Measurements from ENCODE around the gene GTF3C5. TPM values are rescaled to one million over a fixed set of nuclear protein-coding genes. Genes with fewer than 3 reads are reported as not detected.

GTF3C5 gene
- total and polyA plus RNA-seq, 9 of the 15 experiments (the other 6 are each of a cell fraction or from before 2014, with no cell fraction given), result 3.8 to 118 (median 83.7) TPM

GRCh38 chr9:132985071-132985350 lies 45.8 kb upstream of the GTF3C5 start:
- ChIA-PET CTCF (ENCODE audit: low intra/inter-chr PET ratio) (no interaction called here), POLR2A (interaction anchor here (0.6 to 2.2 kb wide), 4 partner anchors 9 to 37 kb away, joined by 3 to 12 read pairs (median 6); no protein-coding TSS in a partner anchor)
- Histone ChIP-seq H3K4me2 (ENCODE audit: insufficient read depth, low read length) (peak overlapping the region; percentile 65), H3K36me3 (ENCODE audit: control insufficient read depth, insufficient read depth, low read length) (peaks cover 60% of the 10 kb centered on the region), H3K9ac (ENCODE audit: insufficient read depth in 1 of 2, low read depth in 2 of 2, low read length in 2 of 2) (peak overlapping the region; percentile 20 to 41), H4K20me1 (replicated peaks; ENCODE audit: control insufficient read depth, insufficient read depth, low read length) (no peaks in the 10 kb centered on the region), H3K79me2 (ENCODE audit: control insufficient read depth, insufficient read depth, low read length) (peaks cover 71% of the 10 kb centered on the region), H3K9me3 (replicated peaks; ENCODE audit: control insufficient read depth, insufficient read depth, low read depth, low read length) (no peaks in the 10 kb centered on the region), H2AFZ (ENCODE audit: low read depth, low read length) (no peak overlapping the region), H3K27me3 (ENCODE audit: control insufficient read depth in 2 of 2, insufficient read depth in 2 of 2, low read length in 2 of 2) (no peaks in the 10 kb centered on the region), H3K27ac (ENCODE audit: extremely low read depth, low read depth, low read length) (peak overlapping the region; percentile 44; the same call in 2 of the 3 replicates), H3K4me3 (no peak overlapping the region), H3K4me1 (replicated peaks in 1 of 2; ENCODE audit: control insufficient read depth in 2 of 2, insufficient read depth in 2 of 2, low read length in 2 of 2) (peaks cover 43 to 78% of the 10 kb centered on the region in 2 experiments), H3K9me1 (ENCODE audit: control insufficient read depth, insufficient read depth, low read length) (peaks cover 4% of the 10 kb centered on the region)
- intact Hi-C loops (cut with micrococcal nuclease), result loop anchor here (2.0 kb wide), 1 partner anchor 20 kb away; no protein-coding TSS in a partner anchor
- no peak for TF ChIP-seq EP300 (IDR thresholded peaks at IDR 0.05; ENCODE audit: low read length)
- 13% methylated on average over 4 of the region's 4 CpGs for WGBS (ENCODE audit: insufficient coverage, low coverage, missing lambda C conversion rate)
- no peak for FAIRE-seq
- in situ Hi-C loops (cut with MboI), result no loop called here
- DNase-seq (ENCODE audit: extremely low read depth in 1 of 4, low spot score in 3 of 4), result no peak
- BruUV-seq (replicated peaks), result no TSS peak
- ATAC-seq, result no peak

GRCh38 chr9:132985489-132985888 lies 45.3 kb upstream of the GTF3C5 start:
- POLR2A ChIA-PET, result interaction anchor here (0.6 to 2.2 kb wide), 4 partner anchors 8 to 37 kb away, joined by 3 to 12 read pairs (median 6); no protein-coding TSS in a partner anchor
- DNase-seq (ENCODE audit: extremely low read depth in 1 of 4, low spot score in 3 of 4) (no peak), FAIRE-seq (no peak), ATAC-seq (no peak)
- Histone ChIP-seq H3K36me3 (ENCODE audit: control insufficient read depth, insufficient read depth, low read length) (peaks cover 63% of the 10 kb centered on the region), H3K27ac (ENCODE audit: extremely low read depth, low read depth, low read length) (peak overlapping the region; percentile 44; the same call in 2 of the 3 replicates), H2AFZ (ENCODE audit: low read depth, low read length) (no peak overlapping the region), H3K9ac (ENCODE audit: insufficient read depth in 1 of 2, low read depth in 2 of 2, low read length in 2 of 2) (peak overlapping the region; percentile 20 to 41; a peak in 3 of 4 replicates), H4K20me1 (replicated peaks; ENCODE audit: control insufficient read depth, insufficient read depth, low read length) (no peaks in the 10 kb centered on the region), H3K4me1 (replicated peaks in 1 of 2; ENCODE audit: control insufficient read depth in 2 of 2, insufficient read depth in 2 of 2, low read length in 2 of 2) (peaks cover 43 to 78% of the 10 kb centered on the region in 2 experiments), H3K9me3 (replicated peaks; ENCODE audit: control insufficient read depth, insufficient read depth, low read depth, low read length) (no peaks in the 10 kb centered on the region), H3K79me2 (ENCODE audit: control insufficient read depth, insufficient read depth, low read length) (peaks cover 66% of the 10 kb centered on the region), H3K27me3 (ENCODE audit: control insufficient read depth in 2 of 2, insufficient read depth in 2 of 2, low read length in 2 of 2) (no peaks in the 10 kb centered on the region), H3K4me3 (no peak overlapping the region), H3K4me2 (ENCODE audit: insufficient read depth, low read length) (peak overlapping the region; percentile 65), H3K9me1 (ENCODE audit: control insufficient read depth, insufficient read depth, low read length) (peaks cover 4% of the 10 kb centered on the region)
- WGBS (ENCODE audit: insufficient coverage, low coverage, missing lambda C conversion rate), result 49% methylated on average over 4 of the region's 8 CpGs
- CTCF ChIA-PET (ENCODE audit: low intra/inter-chr PET ratio), result no interaction called here
- no TSS peak for BruUV-seq (replicated peaks)
- in situ Hi-C loops (cut with MboI), result no loop called here
- intact Hi-C loops (cut with micrococcal nuclease), result loop anchor here (2.0 kb wide), 1 partner anchor 19 kb away; no protein-coding TSS in a partner anchor
- TF ChIP-seq ZFX (CRISPR knock-in tag; IDR thresholded peaks at IDR 0.05) (no peak), ZBTB17 (CRISPR knock-in tag; IDR thresholded peaks at IDR 0.05) (no peak), HNRNPH1 (optimal IDR thresholded peaks at IDR 0.05; ENCODE audit: low read depth, low read length) (no peak), ZNF740 (CRISPR knock-in tag; IDR thresholded peaks at IDR 0.05) (peak; percentile 5; the same call in 1 of the 2 replicates), ZNF740 (tag; IDR thresholded peaks at IDR 0.05) (no peak), ZBTB12 (CRISPR knock-in tag; IDR thresholded peaks at IDR 0.05) (no peak), MLLT1 (IDR thresholded peaks at IDR 0.05) (no peak)
